Pons (tissue), 1 donor: ENCODE measurements around the gene ECHS1.
"Not testable (repeated sequence)": the region's sequence is repeated elsewhere in the genome, so short reads cannot be mapped to it uniquely, and the experiment has no call there.

ENCODE experiments used
- DNase-seq: peaks from one replicate; pipeline ENCODE4 v3.0.0-alpha.2; 2016; ENCODE audit warnings: low spot score

ECHS1 gene

GRCh38 chr10:133324198-133324792 is 48.9 kb downstream of the ECHS1 start:
- no peak for DNase-seq

- DNase-seq, result not testable (repeated sequence)
Measured at GRCh38 chr10:133322064-133322709, 51.0 kb downstream of the ECHS1 start.

DNA sequence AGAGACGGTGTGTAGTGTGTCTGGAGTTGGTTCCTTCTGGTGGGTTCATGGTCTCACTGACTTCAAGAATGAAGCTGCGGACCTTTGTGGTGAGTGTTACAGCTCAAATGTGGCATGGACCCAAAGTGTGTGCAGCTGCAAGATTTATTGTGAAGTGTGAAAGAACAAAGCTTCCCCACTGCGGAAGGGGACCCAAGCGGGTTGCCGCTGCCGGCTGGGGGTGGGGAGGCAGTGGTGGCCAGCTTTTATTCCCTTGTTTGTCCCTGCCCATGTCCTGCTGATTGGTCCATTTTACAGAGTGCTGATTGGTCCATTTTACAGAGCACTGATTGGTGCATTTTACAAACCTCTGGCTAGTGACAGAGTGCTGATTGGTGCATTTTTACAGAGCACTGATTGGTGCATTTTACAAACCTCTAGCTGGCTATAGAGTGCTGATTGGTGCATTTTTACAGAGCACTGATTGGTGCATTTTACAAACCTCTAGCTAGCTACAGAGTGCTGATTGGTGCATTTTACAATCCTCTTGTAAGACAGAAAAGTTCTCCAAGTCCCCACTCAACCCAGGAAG is 52.2 kb downstream of the ECHS1 start:
- not testable (repeated sequence) for DNase-seq

DNA sequence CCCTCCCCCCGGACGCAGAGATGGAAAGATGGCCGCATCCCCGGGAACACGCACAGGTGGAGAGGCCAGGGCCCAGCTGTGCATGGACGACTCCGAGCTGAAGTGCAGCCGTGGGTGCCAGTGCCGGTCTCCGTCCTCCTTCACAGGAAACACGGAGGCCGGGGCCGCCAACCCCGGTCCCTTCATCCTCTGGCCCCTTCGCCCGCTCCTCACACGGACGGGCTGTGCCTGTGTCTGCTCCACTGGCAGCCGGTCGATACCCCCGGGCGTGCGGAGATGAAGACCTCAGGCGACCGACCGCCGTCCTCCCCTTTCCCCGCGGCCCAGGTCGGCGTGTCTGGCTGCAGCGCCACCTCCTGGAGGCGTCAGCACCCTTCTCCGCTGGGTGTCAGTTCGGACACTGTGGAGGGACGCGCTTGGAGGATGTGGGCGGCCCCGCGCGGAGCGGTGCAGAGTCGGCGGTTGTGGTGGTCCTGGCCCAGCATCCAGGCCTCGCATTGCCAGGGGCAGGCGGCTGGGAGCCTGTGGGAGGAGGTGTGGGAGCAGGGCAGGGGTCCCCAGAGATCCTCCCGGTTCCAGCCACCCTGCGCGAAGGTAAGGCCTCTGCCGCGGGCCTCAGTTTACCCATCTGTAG is 54.5 kb downstream of the ECHS1 start:
- DNase-seq, result no peak

DNA sequence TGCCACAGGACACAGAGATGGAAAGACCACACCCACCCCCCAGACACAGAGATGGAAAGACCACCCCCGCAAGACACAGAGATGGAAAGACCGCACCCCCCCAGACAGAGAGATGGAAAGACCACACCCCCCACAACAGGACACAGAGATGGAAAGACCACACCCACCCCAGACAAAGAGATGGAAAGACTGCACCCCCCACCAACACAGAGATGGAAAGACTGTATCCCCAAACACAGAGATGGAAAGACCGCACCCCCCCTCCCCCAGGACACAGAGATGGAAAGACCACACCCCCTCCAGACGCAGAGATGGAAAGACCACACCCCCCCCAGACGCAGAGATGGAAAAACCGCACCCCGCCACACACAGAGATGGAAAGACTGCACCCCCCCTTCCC is 56.4 kb downstream of the ECHS1 start:
- DNase-seq, result no peak

DNA sequence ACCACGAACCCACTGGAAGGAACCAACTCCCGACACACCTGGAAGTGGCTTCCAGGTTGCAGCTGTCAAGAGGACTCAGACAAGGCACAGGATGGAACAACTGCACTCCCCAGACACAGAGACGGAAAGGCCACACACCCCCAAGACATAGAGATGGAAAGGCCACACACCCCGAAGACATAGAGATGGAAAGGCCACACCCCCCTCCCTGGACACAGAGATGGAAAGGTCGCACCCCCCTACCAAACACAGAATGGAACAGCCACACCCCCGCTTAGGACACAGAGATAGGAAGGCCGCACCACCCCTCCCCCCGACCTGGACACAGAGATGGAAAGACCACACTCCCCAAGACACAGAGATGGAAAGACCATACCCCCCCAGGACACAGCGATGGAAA is 56.9 kb downstream of the ECHS1 start:
- no peak for DNase-seq

DNA sequence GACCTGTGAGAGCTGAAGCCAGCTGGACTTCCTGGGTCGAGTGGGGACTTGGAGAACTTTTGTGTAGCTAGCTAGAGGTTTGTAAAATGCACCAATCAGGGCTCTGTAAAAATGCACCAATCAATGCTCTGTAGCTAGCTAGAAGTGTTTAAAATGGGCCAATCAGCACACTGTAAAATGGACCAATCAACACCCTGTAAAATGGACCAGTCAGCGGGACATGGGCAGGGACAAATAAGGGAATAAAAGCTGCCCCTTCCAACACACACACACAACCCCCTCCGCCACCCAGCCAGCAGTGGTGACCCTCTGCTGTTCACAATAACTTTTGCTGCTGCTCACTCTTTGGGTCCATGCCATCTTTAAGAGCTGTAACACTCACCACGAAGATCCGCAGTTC is 57.3 kb downstream of the ECHS1 start:
- no peak for DNase-seq

GRCh38 chr10:133314911-133315310 is 58.2 kb downstream of the ECHS1 start:
- no peak for DNase-seq

DNA sequence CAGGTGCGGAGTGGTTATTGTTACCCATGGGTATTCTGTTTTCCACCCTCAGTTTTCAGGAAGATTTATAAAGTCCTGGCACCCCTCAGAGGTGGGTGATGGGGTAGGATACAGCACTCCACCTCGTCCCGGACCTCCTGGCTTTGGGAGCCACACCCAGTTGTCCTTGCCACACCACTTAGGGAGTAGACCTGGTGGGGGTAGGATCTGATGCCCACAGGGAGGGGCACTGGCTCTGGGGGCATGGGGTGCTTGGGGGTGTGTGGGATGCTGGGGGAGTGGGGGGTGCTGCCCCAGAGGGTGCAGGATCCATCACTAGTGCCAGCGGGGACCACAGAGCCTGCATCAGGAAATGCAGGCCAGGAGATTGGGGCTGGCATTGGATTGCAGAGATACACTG is 60.0 kb downstream of the ECHS1 start:
- DNase-seq, result no peak

GRCh38 chr10:133312769-133313145 is 60.4 kb downstream of the ECHS1 start:
- no peak for DNase-seq
